ENCODE results near the gene CLEC7A.

GRCh38 chr12:10073261-10073660 is 56.7 kb downstream of the CLEC7A start:
- TF ChIP-seq POLR2A (IDR thresholded peaks at IDR 0.05) (no peak), CTCF (IDR thresholded peaks at IDR 0.05) (no peak)
